Measurements from ENCODE around the gene AMOTL1. TPM values are rescaled to one million over a fixed set of nuclear protein-coding genes. Genes with fewer than 3 reads are reported as not detected.

The AMOTL1 gene
- total and polyA plus RNA-seq, 2 of the 8 experiments (the other 6 are each of a cell fraction or from before 2014, with no cell fraction given): 9.0 to 27.6 TPM

- peak; percentile 30 to 48; a peak in 2 of 4 replicates for TF ChIP-seq RAD21 (IDR thresholded peaks at IDR 0.05 in 1 of 2, conservative IDR thresholded peaks at IDR 0.05 in 1 of 2; ENCODE audit: low read depth in 2 of 2, low read length in 2 of 2)
- TF ChIP-seq NRF1 (IDR thresholded peaks at IDR 0.05; ENCODE audit: low read depth, low read length): no peak
- TF ChIP-seq TCF12 (IDR thresholded peaks at IDR 0.05; ENCODE audit: low read depth, low read length): no peak
- TF ChIP-seq CREB1 (IDR thresholded peaks at IDR 0.05): peak; percentile 80
- 0 out of 2 replicates have a peak, but pooled peaks have one; percentile 36 for TF ChIP-seq MAX (IDR thresholded peaks at IDR 0.05)
- peak; percentile 61; the same call in 1 of the 2 replicates for TF ChIP-seq TAF1 (IDR thresholded peaks at IDR 0.05; ENCODE audit: low read depth, low read length)
- TF ChIP-seq POLR2AphosphoS5 (IDR thresholded peaks at IDR 0.05; ENCODE audit: low read depth, low read length): no peak; the same call in 1 of the 2 replicates
- TF ChIP-seq HDAC2 (IDR thresholded peaks at IDR 0.05; ENCODE audit: borderline replicate concordance in 1 of 2, low read depth in 2 of 2, low read length in 2 of 2): peak; percentile 89 to 97
- TF ChIP-seq ZNF274 (IDR thresholded peaks at IDR 0.05; ENCODE audit: borderline replicate concordance, extremely low read depth, low read length): no peak
- TF ChIP-seq EGR1 (IDR thresholded peaks at IDR 0.05; ENCODE audit: borderline replicate concordance, low read depth, low read length): peak; percentile 97
- peak; percentile 71 for TF ChIP-seq ASH2L (IDR thresholded peaks at IDR 0.05; ENCODE audit: low read length)
- peak; percentile 70; the same call in 1 of the 2 replicates for TF ChIP-seq SP1 (IDR thresholded peaks at IDR 0.05; ENCODE audit: low read depth, low read length)
- TF ChIP-seq KDM1A (IDR thresholded peaks at IDR 0.05; ENCODE audit: borderline replicate concordance, low read length): 0 out of 2 replicates have a peak, but pooled peaks have one; percentile 13
- peak; percentile 32; the same call in 1 of the 2 replicates for TF ChIP-seq YY1 (IDR thresholded peaks at IDR 0.05; ENCODE audit: low read depth, low read length)
- peak; percentile 84 for TF ChIP-seq CTBP2 (IDR thresholded peaks at IDR 0.05; ENCODE audit: borderline replicate concordance, insufficient read depth, insufficient read length, low read length)
- peak; percentile 12 to 61; a peak in 2 of 4 replicates for TF ChIP-seq SIN3A (conservative IDR thresholded peaks at IDR 0.05 in 1 of 2, IDR thresholded peaks at IDR 0.05 in 1 of 2; ENCODE audit: low read depth in 1 of 2, low read length in 2 of 2)
- TF ChIP-seq RBBP5 (IDR thresholded peaks at IDR 0.05; ENCODE audit: borderline replicate concordance, low read depth, low read length): peak; percentile 90; the same call in 1 of the 2 replicates
- TF ChIP-seq FOSL1 (IDR thresholded peaks at IDR 0.05; ENCODE audit: insufficient read depth, low read depth, low read length): peak; percentile 99
- no peak for TF ChIP-seq SRF (IDR thresholded peaks at IDR 0.05; ENCODE audit: low read depth, low read length)
- TF ChIP-seq TBP (IDR thresholded peaks at IDR 0.05; ENCODE audit: low read depth, low read length): peak; percentile 24; the same call in 1 of the 2 replicates
Observed at GRCh38 chr11:94767701-94768601, at the start of gene AMOTL1 (continued).
